B cell (primary cell): ENCODE data around the gene ATP11A. TPM values are rescaled to one million over a fixed set of nuclear protein-coding genes. Genes with fewer than 3 reads are reported as not detected.
"Not testable (repeated sequence)": the region's sequence is repeated elsewhere in the genome, so short reads cannot be mapped to it uniquely, and the experiment has no call there.

Source experiments
- ATAC-seq: fragments of 200-7000 bp; cut with Tn5 transposase; one replicate; pipeline ENCODE4 v1.10.0; 2021; ENCODE audit warnings: low read depth, mild to moderate bottlenecking, moderate number of reproducible peaks, moderate library complexity
- CTCF ChIA-PET: fragments of 350-600 bp; sonication (Branson Sonifier 250); formaldehyde crosslinking; loops from one replicate; lab custom pipeline; 2021; ENCODE audit warnings: antibody characterized with exemption, inconsistent platforms; lab: Charles Lee
- POLR2A ChIA-PET: fragments of 350-600 bp; sonication (Branson Sonifier 250); formaldehyde crosslinking; loops from one replicate; lab custom pipeline; 2021; ENCODE audit warnings: antibody characterized with exemption; lab: Charles Lee
- DNase-seq: peaks from one replicate; pipeline ENCODE4 v3.0.0; 2013
- H2AFZ ChIP-seq: 2 replicates; pipeline ENCODE4 v1.6.1; 2012; ENCODE audit warnings: mild to moderate bottlenecking, low read depth, low read length; ENCODE audit not compliant: insufficient read depth, poor library complexity, severe bottlenecking
- H3K27ac ChIP-seq, 2 donors: 1 replicate in 1 of 2; 2 replicates in 1 of 2; pipeline ENCODE4 v1.5.1; 2012 to 2013; ENCODE audit warnings: low read length in 2 of 2, mild to moderate bottlenecking in 2 of 2, moderate library complexity in 1 of 2
- H3K27me3 ChIP-seq, 4 experiments: fragments of 200-600 bp in 1 of 4; sonication (generic) in 1 of 4; replicated peaks in 1 of 4; 1 replicate in 2 of 4; 2 replicates in 2 of 4; pipeline versions ENCODE4 v1.6.1 to v1.7.0; 2013 to 2016; ENCODE audit warnings: low read length in 3 of 4, mild to moderate bottlenecking in 2 of 4, mixed read lengths in 1 of 4, moderate library complexity in 1 of 4; ENCODE audit not compliant: insufficient read depth in 4 of 4, control insufficient read depth in 3 of 4; ENCODE audit errors: control extremely low read depth in 1 of 4
- H3K36me3 ChIP-seq, 2 experiments: replicated peaks in 1 of 2; 1 replicate in 1 of 2; 2 replicates in 1 of 2; pipeline versions ENCODE4 v1.6.1 to v1.7.1; 2013; ENCODE audit warnings: low read length in 1 of 2; ENCODE audit not compliant: insufficient read depth in 2 of 2, control insufficient read depth in 1 of 2; ENCODE audit errors: control extremely low read depth in 1 of 2, extremely low read depth in 1 of 2
- H3K4me1 ChIP-seq, 2 donors: fragments of 200-600 bp in 1 of 2; sonication (generic) in 1 of 2; 1 replicate in 1 of 2; 2 replicates in 1 of 2; pipeline versions ENCODE4 v1.5.1 to v1.6.1; 2013 to 2017; ENCODE audit warnings: low read length in 2 of 2; ENCODE audit not compliant: control insufficient read depth in 2 of 2, insufficient read depth in 2 of 2
- H3K4me2 ChIP-seq: replicated peaks from 2 replicates; pipeline ENCODE3; 2012; ENCODE audit warnings: mild to moderate bottlenecking, low read depth, low read length; ENCODE audit not compliant: poor library complexity, severe bottlenecking
- H3K4me3 ChIP-seq, 5 experiments: fragments of 200-600 bp in 1 of 5; sonication (generic) in 1 of 5; 1 replicate in 3 of 5; 2 replicates in 2 of 5; pipeline versions ENCODE4 v1.5.1 to v1.7.0; 2011 to 2016; ENCODE audit warnings: low read length in 4 of 5, mild to moderate bottlenecking in 4 of 5, low read depth in 2 of 5, control low read depth in 1 of 5, moderate library complexity in 1 of 5; ENCODE audit not compliant: insufficient read depth in 1 of 5; ENCODE audit errors: control extremely low read depth in 1 of 5, extremely low read depth in 1 of 5
- H3K79me2 ChIP-seq: fragments of 200-600 bp; sonication (generic); one replicate; pipeline ENCODE4 v1.6.0; 2016; ENCODE audit warnings: low read length; ENCODE audit not compliant: control insufficient read depth, insufficient read depth
- H3K9ac ChIP-seq: fragments of 200-600 bp; sonication (generic); 2 replicates; pipeline ENCODE4 v1.6.1; 2017; ENCODE audit warnings: mild to moderate bottlenecking, low read length, moderate library complexity
- H3K9me3 ChIP-seq, 3 donors: one replicate each; pipeline versions ENCODE4 v1.6.1 to v1.7.1; 2013; ENCODE audit warnings: low read length in 2 of 3; ENCODE audit not compliant: control insufficient read depth in 2 of 3, insufficient read depth in 1 of 3; ENCODE audit errors: control extremely low read depth in 1 of 3
- H4K20me1 ChIP-seq: 2 replicates; pipeline ENCODE4 v1.6.0; 2012; ENCODE audit warnings: mild to moderate bottlenecking, low read length; ENCODE audit not compliant: insufficient read depth, control insufficient read depth, poor library complexity, severe bottlenecking
- H3K27ac Mint-ChIP-seq: one replicate; pipeline ENCODE4 v1.8.0; 2021; ENCODE audit warnings: mixed read lengths
- H3K27me3 Mint-ChIP-seq: one replicate; pipeline ENCODE4 v1.8.0; 2021; ENCODE audit warnings: mixed read lengths
- H3K4me1 Mint-ChIP-seq: one replicate; pipeline ENCODE4 v1.8.0; 2021; ENCODE audit warnings: mixed read lengths
- H3K4me3 Mint-ChIP-seq: one replicate; pipeline ENCODE4 v1.8.0; 2021; ENCODE audit warnings: mixed read lengths
- H3K9me3 Mint-ChIP-seq: one replicate; pipeline ENCODE4 v1.8.0; 2022; ENCODE audit warnings: mixed read lengths; ENCODE audit not compliant: insufficient read depth
- CTCF ChIP-seq: fragments of 200-600 bp; IDR thresholded peaks from one replicate; pipeline ENCODE4 v1.8.0; 2022; ENCODE audit warnings: antibody characterized with exemption, mild to moderate bottlenecking
- EZH2 ChIP-seq: IDR thresholded peaks from 2 replicates; pipeline ENCODE4 v1.6.1; 2012; ENCODE audit warnings: borderline replicate concordance, low read depth, mild to moderate bottlenecking, moderate library complexity, low read length; ENCODE audit not compliant: insufficient read depth, poor library complexity, severe bottlenecking
- WGBS: methylation state at CpG from one replicate; pipeline ENCODE4 v1.1.5; 2013; ENCODE audit warnings: missing lambda C conversion rate; ENCODE audit not compliant: insufficient coverage; 5-methylcytosine and 5-hydroxymethylcytosine counted together
- intact Hi-C: fragments of 100-400 bp; cut with micrococcal nuclease; formaldehyde crosslinking; loops from one replicate; pipeline ENCODE4 v1.10.0; 2022
- polyA plus RNA-seq: library from polyadenylated mRNA; depleted of rRNA; stranded (reverse); fragments of >200 nt; gene quantifications from 2 replicates; pipeline ENCODE4 v1.2.3, GENCODE V29; 2012
- total RNA-seq, 2 donors: library from RNA; stranded (reverse); fragments of 120-200 nt in 1 of 2; gene quantifications; 1 replicate in 1 of 2; 2 replicates in 1 of 2; pipeline versions ENCODE4 v1.2.3 to v1.2.4, GENCODE V29; 2013 to 2022

The ATP11A gene
- total and polyA plus RNA-seq, 2 donors (not counting 1 experiment from before 2014, with no cell fraction given), result 36.9 to 60.3 TPM

- DNase-seq (no peak), ATAC-seq (no peak)
- no peak overlapping the region for H3K27ac Mint-ChIP-seq
- H3K9ac ChIP-seq, result no peak overlapping the region
- no CpG with 5 or more reads among the region's 1 CpG for WGBS
- no peaks in the 10 kb centered on the region for H4K20me1 ChIP-seq
- no peak overlapping the region for H2AFZ ChIP-seq
- H3K4me1 Mint-ChIP-seq, result peaks cover 22% of the 10 kb centered on the region
- H3K36me3 ChIP-seq, result no peaks in the 10 kb centered on the region
- TF ChIP-seq EZH2, result no peak
- no peak for TF ChIP-seq CTCF
- no peaks in the 10 kb centered on the region for H3K79me2 ChIP-seq
- CTCF ChIA-PET, result no interaction called here
- peaks cover 4% of the 10 kb centered on the region for H3K9me3 Mint-ChIP-seq
- POLR2A ChIA-PET, result no interaction called here
- H3K27ac ChIP-seq, result no peak overlapping the region
- intact Hi-C loops, result no loop called here
- no peaks in the 10 kb centered on the region for H3K27me3 Mint-ChIP-seq
- H3K27me3 ChIP-seq, result no peaks in the 10 kb centered on the region
- H3K4me1 ChIP-seq, result no peaks in the 10 kb centered on the region
- no peak overlapping the region for H3K4me3 ChIP-seq
- no peak overlapping the region for H3K4me2 ChIP-seq
- peaks cover 2 to 12% (median 3%) of the 10 kb centered on the region in 3 donors for H3K9me3 ChIP-seq
- H3K4me3 Mint-ChIP-seq, result no peak overlapping the region
Observed at GRCh38 chr13:112800057-112800456, 110.2 kb downstream of the ATP11A start.

- H3K9ac ChIP-seq, CTCF ChIA-PET, H3K4me3 Mint-ChIP-seq, H3K27ac ChIP-seq, H4K20me1 ChIP-seq, H3K4me3 ChIP-seq, POLR2A ChIA-PET, H2AFZ ChIP-seq, ATAC-seq, intact Hi-C loops, H3K36me3 ChIP-seq, H3K27ac Mint-ChIP-seq, H3K9me3 Mint-ChIP-seq, DNase-seq, H3K79me2 ChIP-seq, H3K4me1 ChIP-seq, H3K27me3 ChIP-seq, H3K4me2 ChIP-seq, H3K27me3 Mint-ChIP-seq: not testable (repeated sequence)
- WGBS, result no CpG with 5 or more reads among the region's 6 CpGs
- H3K4me1 Mint-ChIP-seq, result peaks cover 22% of the 10 kb centered on the region
- peaks cover 2 to 12% (median 3%) of the 10 kb centered on the region in 3 donors for H3K9me3 ChIP-seq
Observed at GRCh38 chr13:112800807-112801206, 111.0 kb downstream of the ATP11A start.
